GM12878 (cell line): ENCODE measurements around the gene AQP7. TPM values are rescaled to one million over a fixed set of nuclear protein-coding genes. Genes with fewer than 3 reads are reported as not detected.

ENCODE experiments used
- ATAC-seq: fragments of 200-7000 bp; cut with Tn5 transposase; 3 replicates; pipeline ENCODE4 v1.9.1; 2020; ENCODE audit warnings: mild to moderate bottlenecking, moderate library complexity
- BruUV-seq: library from RNA; stranded (reverse); fragments of 400-500 nt; replicated peaks from 2 replicates; lab custom pipeline; 2021; lab: Mats Ljungman, UMichigan
- CTCF ChIA-PET: fragments of 300-600 bp; sonication (Branson Sonifier 250); formaldehyde crosslinking; extraction: SDS; loops from one replicate; lab custom pipeline; 2021; ENCODE audit warnings: inconsistent platforms; lab: Yijun Ruan, JAX
- POLR2A ChIA-PET: fragments of 350-600 bp; formaldehyde crosslinking; extraction: SDS; loops from one replicate; lab custom pipeline; 2021; ENCODE audit warnings: inconsistent platforms; lab: Charles Lee
- RAD21 ChIA-PET: fragments of 300-600 bp; sonication (Branson Sonifier 250); formaldehyde crosslinking; loops from one replicate; lab custom pipeline; 2023; ENCODE audit warnings: antibody characterized with exemption; ENCODE audit not compliant: unreplicated experiment; lab: Charles Lee
- SMC1A ChIA-PET: fragments of 300-600 bp; sonication (Branson Sonifier 250); formaldehyde crosslinking; loops from one replicate; lab custom pipeline; 2023; ENCODE audit not compliant: unreplicated experiment, uncharacterized antibody; lab: Charles Lee
- DNase-seq: peaks from one replicate; pipeline ENCODE4 v3.0.0-alpha.2; 2011; ENCODE audit warnings: low read depth, low spot score
- FAIRE-seq: peaks from 3 replicates; lab custom pipeline; 2011; peaks lifted over from hg19 to GRCh38; lab: Jason Lieb, UNC
- H2AFZ ChIP-seq: 2 replicates; pipeline ENCODE4 v1.6.0; 2011; ENCODE audit warnings: low read depth, low read length, control low read depth; ENCODE audit not compliant: control insufficient read depth
- H3K27ac ChIP-seq: 2 replicates; pipeline ENCODE4 v1.5.1; 2011; ENCODE audit warnings: control low read depth; ENCODE audit not compliant: control insufficient read depth, insufficient read depth
- H3K27me3 ChIP-seq, 2 experiments: replicated peaks in 1 of 2; 2 replicates each; pipeline versions ENCODE4 v1.6.0 to v1.6.1; 2011; ENCODE audit warnings: low read length in 1 of 2; ENCODE audit not compliant: control insufficient read depth in 2 of 2, insufficient read depth in 2 of 2
- H3K36me3 ChIP-seq, 2 experiments: 2 replicates each; pipeline ENCODE4 v1.5.1; 2011; ENCODE audit warnings: low read length in 1 of 2; ENCODE audit not compliant: control insufficient read depth in 2 of 2, insufficient read depth in 2 of 2
- H3K4me1 ChIP-seq: 2 replicates; pipeline ENCODE4 v1.6.1; 2011; ENCODE audit warnings: mild to moderate bottlenecking, low read length, moderate library complexity, mixed read lengths; ENCODE audit not compliant: control insufficient read depth, insufficient read depth
- H3K4me2 ChIP-seq: 2 replicates; pipeline ENCODE4 v1.6.0; 2011; ENCODE audit warnings: control low read depth; ENCODE audit not compliant: control insufficient read depth, insufficient read depth
- H3K4me3 ChIP-seq: fragments of 200-600 bp; sonication (generic); 2 replicates; pipeline ENCODE4 v1.5.1; 2016
- H3K79me2 ChIP-seq: 2 replicates; pipeline ENCODE4 v1.6.0; 2011; ENCODE audit warnings: low read length; ENCODE audit not compliant: control insufficient read depth, insufficient read depth
- H3K9ac ChIP-seq: 2 replicates; pipeline ENCODE4 v1.8.0; 2011; ENCODE audit warnings: low read length, control low read depth, mixed read lengths; ENCODE audit not compliant: control insufficient read depth, insufficient read depth
- H3K9me3 ChIP-seq: replicated peaks from 3 replicates; pipeline ENCODE4 v1.5.1; 2011; ENCODE audit warnings: mild to moderate bottlenecking, low read length; ENCODE audit not compliant: control insufficient read depth, insufficient read depth
- H4K20me1 ChIP-seq: 2 replicates; pipeline ENCODE4 v1.6.0; 2011; ENCODE audit not compliant: control insufficient read depth, insufficient read depth
- FOXK2 ChIP-seq: fragments of 450-650 bp; IDR thresholded peaks from 2 replicates; pipeline ENCODE4 v1.6.1; 2017; ENCODE audit warnings: mild to moderate bottlenecking, moderate library complexity
- HDAC6 ChIP-seq: fragments of 200-600 bp; sonication (generic); IDR thresholded peaks from one replicate; pipeline ENCODE4 v1.8.0; 2017; ENCODE audit warnings: antibody characterized with exemption; ENCODE audit not compliant: unreplicated experiment
- JUND ChIP-seq: IDR thresholded peaks from 2 replicates; pipeline ENCODE4 v1.6.1; 2012; ENCODE audit warnings: low read depth, mild to moderate bottlenecking, low read length, improper control_type of control experiment, moderate library complexity
- NR2C1 ChIP-seq: fragments of 450-650 bp; IDR thresholded peaks from 2 replicates; pipeline ENCODE4 v1.6.1; 2017; ENCODE audit warnings: antibody characterized with exemption, mild to moderate bottlenecking, moderate library complexity
- NRF1 ChIP-seq: conservative IDR thresholded peaks from 2 replicates; pipeline ENCODE4 v1.6.1; 2011; ENCODE audit warnings: mild to moderate bottlenecking, low read depth, low read length, improper control_type of control experiment
- PBX3 ChIP-seq: IDR thresholded peaks from 2 replicates; pipeline ENCODE4 v1.6.1; 2011; ENCODE audit warnings: mild to moderate bottlenecking, low read depth, low read length, moderate library complexity; ENCODE audit not compliant: insufficient replicate concordance
- POU2F2 ChIP-seq: IDR thresholded peaks from 3 replicates; pipeline ENCODE4 v1.6.1; 2011; ENCODE audit warnings: low read depth, mild to moderate bottlenecking, low read length, borderline replicate concordance
- SIX5 ChIP-seq: IDR thresholded peaks from 2 replicates; pipeline ENCODE4 v1.6.1; 2011; ENCODE audit warnings: mild to moderate bottlenecking, low read depth, low read length, moderate library complexity; ENCODE audit not compliant: severe bottlenecking
- SREBF2 ChIP-seq: IDR thresholded peaks from 2 replicates; pipeline ENCODE4 v1.6.1; 2012; ENCODE audit warnings: mild to moderate bottlenecking, low read length
- ZBED1 ChIP-seq: IDR thresholded peaks from 2 replicates; pipeline ENCODE4 v1.6.1; 2016; ENCODE audit warnings: borderline replicate concordance
- ZNF592 ChIP-seq: fragments of 450-650 bp; IDR thresholded peaks from 2 replicates; pipeline ENCODE4 v1.6.1; 2017; ENCODE audit warnings: mild to moderate bottlenecking, moderate library complexity
- WGBS: methylation state at CpG from one replicate; pipeline ENCODE4 v1.1.6; 2016; ENCODE audit warnings: low lambda C conversion rate; ENCODE audit not compliant: insufficient replicate concordance, insufficient coverage; ENCODE audit errors: missing lambda C conversion rate; 5-methylcytosine and 5-hydroxymethylcytosine counted together
- in situ Hi-C: fragments of 300-500 bp; cut with MboI; formaldehyde crosslinking; loops from 9 replicates; pipeline ENCODE4 v1.14.3; 2018; ENCODE audit warnings: mixed read lengths
- intact Hi-C: fragments of 100-400 bp; cut with micrococcal nuclease; formaldehyde crosslinking; loops from one replicate; pipeline ENCODE4 v1.14.2; 2022; ENCODE audit not compliant: unreplicated experiment
- polyA plus RNA-seq, 11 experiments: library from polyadenylated mRNA; depleted of rRNA in 4 of 11; unstranded in 6 of 11; stranded (reverse) in 5 of 11; fragments of >200 nt; fragmentation: Nextera tagmentation in 4 of 11; fragmentation: Illumina TruSeq in 1 of 11; extraction: Ambion mirVana in 4 of 11; extraction: Trizol in 1 of 11; gene quantifications; 1 replicate in 1 of 11; 2 replicates in 10 of 11; pipeline versions ENCODE4 v1.2.1 to v1.2.3, GENCODE V29; 2011 to 2016; ENCODE audit warnings: inconsistent platforms in 2 of 11, missing spikeins in 2 of 11, low read depth in 1 of 11
- total RNA-seq, 4 experiments: library from RNA; depleted of rRNA in 3 of 4; stranded (reverse); fragments of >200 nt in 3 of 4; fragmentation: Illumina TruSeq in 1 of 4; extraction: Trizol in 1 of 4; gene quantifications; 2 replicates each; pipeline versions ENCODE4 v1.2.1 to v1.2.3, GENCODE V29; 2013 to 2021
- TF ChIP-seq, protein P1 (sequence below): IDR thresholded peaks from 2 replicates; pipeline ENCODE4 v1.6.1; 2012; ENCODE audit warnings: low read depth, low read length, improper control_type of control experiment
- TF ChIP-seq, protein P2 (sequence below): IDR thresholded peaks from 2 replicates; pipeline ENCODE4 v1.6.1; 2011; ENCODE audit warnings: low read depth, mild to moderate bottlenecking, low read length, moderate library complexity, borderline replicate concordance; ENCODE audit errors: extremely low read depth

AQP7 gene
- total and polyA plus RNA-seq, 10 of the 15 experiments (the other 5 are each of a cell fraction or from before 2014, with no cell fraction given) = 0.04 to 0.18 (median 0.04) TPM; not detected in 7

- Histone ChIP-seq H3K27ac (no peak overlapping the region), H3K79me2 (no peaks in the 10 kb centered on the region), H3K9ac (no peak overlapping the region), H3K27me3 (no peaks in the 10 kb centered on the region), H3K36me3 (no peaks in the 10 kb centered on the region), H3K4me1 (no peaks in the 10 kb centered on the region), H3K4me2 (no peak overlapping the region), H2AFZ (no peak overlapping the region), H3K4me3 (no peak overlapping the region), H4K20me1 (no peaks in the 10 kb centered on the region), H3K9me3 (no peaks in the 10 kb centered on the region)
- TF ChIP-seq PBX3 (no peak), POU2F2 (no peak), FOXK2 (no peak), SIX5 (no peak), NR2C1 (no peak), ZBED1 (no peak), ZNF592 (no peak), HDAC6 (no peak), NRF1 (no peak), JUND (no peak), SREBF2 (no peak)
- TF ChIP-seq, protein P1, sequence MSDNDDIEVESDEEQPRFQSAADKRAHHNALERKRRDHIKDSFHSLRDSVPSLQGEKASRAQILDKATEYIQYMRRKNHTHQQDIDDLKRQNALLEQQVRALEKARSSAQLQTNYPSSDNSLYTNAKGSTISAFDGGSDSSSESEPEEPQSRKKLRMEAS = no peak
- TF ChIP-seq, protein P2, sequence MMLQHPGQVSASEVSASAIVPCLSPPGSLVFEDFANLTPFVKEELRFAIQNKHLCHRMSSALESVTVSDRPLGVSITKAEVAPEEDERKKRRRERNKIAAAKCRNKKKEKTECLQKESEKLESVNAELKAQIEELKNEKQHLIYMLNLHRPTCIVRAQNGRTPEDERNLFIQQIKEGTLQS = no peak
- FAIRE-seq (no peak), ATAC-seq (no peak; the same call in 2 of the 3 replicates), DNase-seq (no peak)
- BruUV-seq = no TSS peak
- CTCF ChIA-PET = no interaction called here
- in situ Hi-C loops (no loop called here), intact Hi-C loops (no loop called here)
- RAD21 ChIA-PET = no interaction called here
- WGBS = 37% methylated on average over 6 of the region's 11 CpGs
- POLR2A ChIA-PET = no interaction called here
- SMC1A ChIA-PET = no interaction called here
Measured at GRCh38 chr9:33381231-33381791, 21.1 kb downstream of the AQP7 start.
